ENCODE data around the gene CTPS2.
A peak's percentile ranks its signal among the peaks of the same experiment; 100 is the strongest.
"Not testable (repeated sequence)": the region's sequence is repeated elsewhere in the genome, so short reads cannot be mapped to it uniquely, and the experiment has no call there.

The CTPS2 gene

DNA sequence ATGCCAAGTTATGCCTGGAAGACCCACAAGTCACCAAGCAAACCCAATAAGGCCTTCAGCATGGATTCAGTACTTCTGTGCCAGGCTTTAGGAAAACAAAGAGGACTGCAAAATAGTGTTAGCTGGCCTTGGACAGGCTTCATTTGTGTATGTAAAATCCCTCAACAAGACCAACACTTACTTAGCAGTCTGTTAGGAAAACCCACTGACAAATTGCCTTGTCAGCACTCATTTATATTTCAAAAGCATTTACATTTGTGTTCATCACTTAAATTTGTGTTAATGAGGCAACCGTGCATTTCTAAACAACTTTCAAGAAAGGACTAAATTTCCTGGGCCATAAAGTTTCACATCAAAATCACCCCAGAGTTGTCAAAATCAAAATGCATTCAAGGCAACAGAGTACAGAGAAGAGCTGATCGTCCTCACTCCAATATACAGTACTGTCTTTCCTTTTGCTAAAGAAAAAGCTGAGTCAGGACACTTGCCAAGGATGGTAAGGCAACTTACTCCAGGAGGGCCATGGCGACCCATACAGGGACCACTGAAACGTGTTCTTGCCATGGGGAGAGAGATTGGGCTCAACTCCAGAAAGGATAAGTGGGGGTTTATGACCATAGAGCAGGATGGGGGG is 61.0 kb downstream of the CTPS2 start:
- DNase-seq: no peak

DNA sequence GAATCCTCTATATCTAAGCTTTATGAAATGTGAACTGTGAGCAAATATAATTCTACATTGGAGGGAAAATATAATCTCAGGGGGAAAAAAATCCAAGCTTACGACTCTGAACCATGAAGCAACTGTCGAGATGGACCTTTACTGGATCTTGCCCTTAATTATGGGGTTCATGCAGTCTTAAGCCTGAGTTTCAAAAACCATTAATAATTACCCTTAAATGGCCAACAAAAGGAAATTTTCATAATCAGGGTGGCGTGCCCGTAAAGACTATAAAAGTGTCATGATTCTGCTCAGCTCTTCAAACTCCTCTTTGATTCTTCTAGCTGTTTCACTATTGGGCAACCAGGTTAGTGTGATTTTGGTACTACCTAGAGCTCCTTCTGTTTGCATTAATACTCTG is 62.6 kb downstream of the CTPS2 start, which contains the start of gene S100G:
Gene S100G (plus strand): TSS at position 301 of the 400 bp plus-strand sequence. CDS start 849 bp downstream, outside the sequence.
- no peak for DNase-seq

DNA sequence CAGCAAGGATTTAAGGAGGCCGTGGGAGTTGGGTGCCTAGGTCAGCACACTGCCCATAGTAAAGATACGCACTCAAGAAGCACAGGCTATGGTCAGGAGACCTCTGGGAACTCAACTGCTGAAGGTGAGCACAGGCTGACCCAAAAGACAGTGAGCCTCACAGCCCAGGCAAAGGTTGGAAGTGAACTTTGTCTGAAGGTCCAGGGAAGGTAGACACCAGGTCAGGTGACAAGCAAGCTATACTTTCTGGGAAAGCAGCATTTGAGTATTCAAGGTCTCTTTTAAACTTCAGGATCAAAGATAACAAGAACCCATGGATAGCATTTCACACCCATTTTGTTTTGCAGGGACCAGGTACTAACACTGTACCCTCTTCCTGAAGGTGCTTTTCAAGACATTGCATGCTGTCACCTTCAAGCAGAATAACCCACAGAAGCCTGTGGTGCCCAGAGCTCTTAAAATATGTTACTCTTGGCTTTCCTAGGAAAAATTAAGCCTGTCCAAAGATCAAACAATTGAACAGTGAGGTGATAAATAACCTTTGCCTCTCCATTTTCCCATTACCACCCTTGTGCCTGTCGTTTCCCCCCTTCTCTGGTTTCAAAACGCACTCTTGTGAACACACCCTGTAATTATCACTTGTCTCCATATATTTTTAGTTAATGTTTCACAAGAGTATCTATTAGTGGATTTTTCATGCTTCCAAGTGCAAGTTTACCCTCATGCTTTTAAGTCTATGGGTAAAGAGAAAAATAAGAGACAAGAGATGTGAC is 65.9 kb downstream of the CTPS2 start:
- DNase-seq: peak; percentile 86

DNA sequence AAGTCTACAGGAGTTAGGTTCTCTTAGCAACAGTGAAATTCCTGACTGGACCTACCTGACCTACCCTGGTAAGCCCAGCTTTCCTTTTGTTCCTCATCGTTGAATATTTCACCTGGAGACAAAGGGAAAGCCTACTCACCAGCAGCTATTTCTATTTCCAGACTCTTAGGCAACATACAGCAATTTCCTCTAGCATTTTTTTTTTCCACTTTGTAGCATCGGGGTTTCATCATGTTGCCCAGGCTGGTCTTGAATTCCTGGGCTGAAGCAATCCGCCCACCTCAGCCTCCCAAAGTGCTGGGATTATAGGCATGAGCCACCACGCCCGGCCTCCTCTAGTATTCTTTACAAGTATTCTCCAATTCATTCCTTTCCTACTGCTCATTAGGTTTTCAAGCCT is 69.3 kb downstream of the CTPS2 start:
- no peak for DNase-seq

DNA sequence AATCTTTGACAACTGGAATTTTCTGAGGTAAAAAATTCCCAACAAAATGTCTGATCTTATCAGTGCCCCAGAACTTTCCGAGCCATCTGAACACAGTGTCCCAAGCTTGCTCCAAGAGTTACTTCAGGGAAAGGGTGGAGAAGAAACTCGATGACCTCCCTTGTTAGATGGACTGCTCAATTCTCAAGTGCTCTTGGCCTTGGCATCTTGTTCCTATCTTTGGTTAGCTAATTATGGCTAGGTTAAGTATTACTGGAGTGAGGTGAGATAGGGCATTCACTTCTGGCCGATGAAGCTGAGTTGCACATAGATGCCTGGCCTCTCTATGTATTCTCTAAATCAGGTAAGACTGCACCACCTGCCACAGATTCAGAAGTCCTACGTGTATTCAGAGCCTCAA is 71.6 kb downstream of the CTPS2 start:
- DNase-seq: no peak

DNA sequence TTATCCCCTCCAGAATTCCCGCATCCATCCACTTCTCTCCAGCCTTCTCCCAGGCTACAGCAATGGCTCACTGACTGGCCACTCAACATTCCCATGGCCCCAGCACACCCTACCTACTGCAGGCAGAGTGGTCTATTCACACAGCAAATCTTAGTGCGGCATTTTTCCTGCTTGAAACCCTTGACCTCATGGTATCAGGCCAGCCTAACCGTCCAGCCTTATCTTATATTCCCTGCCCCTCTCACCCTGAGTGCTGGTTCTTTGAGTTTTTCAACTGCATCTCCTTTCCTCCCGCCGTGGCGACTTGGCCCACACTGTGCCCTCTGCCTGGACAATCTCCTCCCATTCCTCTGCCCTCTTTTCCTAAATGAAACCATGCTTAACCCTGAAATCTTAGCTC is 72.5 kb downstream of the CTPS2 start:
- no peak for DNase-seq

DNA sequence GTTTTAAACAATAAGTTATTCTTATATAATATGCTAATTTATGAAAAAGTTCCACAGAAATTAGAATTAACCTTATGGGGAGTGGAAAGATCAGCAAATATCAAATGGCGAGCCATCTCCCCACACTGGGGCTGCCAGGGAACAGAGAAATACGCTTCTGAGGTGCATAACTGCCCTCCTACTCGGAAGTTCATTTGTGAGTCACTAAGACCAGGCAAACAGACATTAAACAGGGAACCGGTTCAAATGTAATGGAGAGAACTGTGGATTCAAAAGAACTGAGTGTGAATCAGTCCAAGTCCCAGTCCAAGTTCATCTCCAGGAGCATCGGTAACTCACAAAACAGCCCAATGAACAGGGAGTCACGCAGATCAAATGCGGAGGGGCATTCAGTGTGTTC is 73.9 kb downstream of the CTPS2 start:
- no peak for DNase-seq

DNA sequence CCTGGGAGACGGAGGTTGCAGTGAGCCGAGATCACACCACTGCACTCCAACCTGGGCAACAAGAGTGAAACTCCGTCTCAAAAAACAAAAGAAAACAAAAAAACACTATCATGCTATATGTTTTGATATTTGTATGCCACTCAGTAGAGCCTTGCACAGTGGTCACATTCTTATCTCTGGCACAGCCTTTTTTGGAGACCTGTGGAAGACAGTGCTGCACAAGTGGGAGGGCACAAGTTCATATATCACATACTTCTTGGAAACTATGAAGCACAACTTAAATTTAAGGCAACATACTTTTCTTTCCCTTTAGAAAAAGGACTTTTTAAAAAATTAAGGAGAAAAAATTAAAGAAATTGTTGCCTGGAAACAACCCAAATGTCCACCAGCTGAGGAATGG is 76.9 kb downstream of the CTPS2 start:
- DNase-seq: no peak

DNA sequence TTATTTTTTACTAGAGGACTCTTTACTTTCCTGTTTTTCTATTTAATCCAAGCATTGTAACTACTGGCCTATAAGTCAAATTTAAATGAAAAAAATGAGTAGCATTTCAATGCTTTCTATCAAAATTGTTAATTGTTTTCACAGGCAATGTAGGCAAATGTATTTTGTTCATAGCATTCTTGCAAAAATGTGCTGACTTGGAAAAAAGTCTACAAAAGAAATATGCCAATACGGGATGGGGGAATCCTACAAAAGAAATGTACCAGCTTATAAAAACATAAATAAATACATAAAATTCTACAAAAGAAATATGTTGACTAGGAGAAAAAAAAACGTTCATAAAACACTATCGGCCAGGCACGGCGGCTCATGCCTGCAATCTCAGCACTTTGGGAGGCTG is 77.4 kb downstream of the CTPS2 start:
- no peak for DNase-seq

DNA sequence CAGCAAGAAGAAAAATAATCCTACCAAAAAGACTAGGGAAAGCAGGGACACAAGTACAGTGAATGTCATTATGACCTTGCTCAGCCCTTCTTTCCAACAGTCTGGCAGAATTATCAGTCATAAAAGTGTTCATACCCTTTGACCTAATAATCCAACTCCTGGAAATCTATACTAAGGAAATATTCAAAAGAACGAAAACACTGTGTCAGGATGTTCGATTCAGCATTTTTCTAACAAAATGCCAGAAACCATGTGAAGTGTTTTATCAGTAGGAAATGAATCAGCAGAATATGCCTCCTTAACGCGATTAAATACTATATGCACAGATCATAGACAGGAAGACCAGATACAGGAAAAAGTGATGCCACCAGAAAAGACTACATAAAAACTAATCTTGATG is 78.7 kb downstream of the CTPS2 start:
- no peak for DNase-seq

DNA sequence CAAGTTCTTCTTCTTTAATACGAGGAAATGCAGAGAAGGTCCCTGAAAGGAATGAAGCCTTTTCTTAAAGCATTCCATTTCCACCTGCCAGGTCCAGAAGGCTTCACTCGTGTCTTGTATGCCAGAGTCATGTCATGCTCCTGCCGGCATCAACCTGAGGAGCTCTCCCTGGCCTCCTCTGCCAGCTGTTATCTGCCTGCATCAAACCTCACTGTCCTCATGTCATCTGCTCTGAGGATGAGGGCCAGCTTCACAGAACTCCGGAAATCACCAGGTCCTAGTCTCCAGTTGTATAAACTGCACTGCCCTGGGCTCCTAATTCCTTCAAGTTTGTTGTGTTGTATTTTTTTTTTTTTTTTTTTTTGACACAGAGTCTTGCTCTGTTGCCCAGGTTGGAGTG is 82.6 kb downstream of the CTPS2 start:
- no peak for DNase-seq

DNA sequence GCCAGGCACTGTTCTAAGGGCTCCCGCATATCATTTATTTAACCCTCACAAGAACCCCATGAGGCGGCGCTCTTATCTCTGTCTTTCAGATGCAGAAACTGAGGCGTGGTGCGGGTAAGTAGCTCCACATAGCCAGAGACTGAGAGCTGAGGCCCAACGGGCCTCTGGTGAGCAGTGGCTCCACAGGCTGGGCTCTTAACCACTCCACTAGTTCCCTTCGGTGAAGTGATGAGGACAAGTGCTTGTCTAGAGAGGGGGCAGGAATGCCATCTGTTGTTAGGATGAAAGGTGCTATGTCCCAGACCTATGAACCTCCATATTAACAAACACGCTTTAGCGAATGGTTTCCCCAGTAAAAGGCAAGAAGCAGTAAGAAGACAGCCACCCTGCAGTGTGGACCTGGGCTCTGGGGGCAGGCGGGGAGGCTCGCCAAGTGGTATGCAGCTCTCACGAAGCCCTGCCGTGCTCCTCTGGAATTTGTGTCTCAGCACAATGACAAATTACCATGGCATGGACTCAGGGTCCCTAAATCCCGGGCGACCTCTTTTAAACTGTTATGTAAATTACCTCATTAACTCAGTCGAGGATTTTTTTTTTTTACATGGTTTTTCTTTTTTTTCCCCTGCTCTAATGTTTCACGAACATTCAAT is 83.4 kb downstream of the CTPS2 start:
- DNase-seq: no peak

DNA sequence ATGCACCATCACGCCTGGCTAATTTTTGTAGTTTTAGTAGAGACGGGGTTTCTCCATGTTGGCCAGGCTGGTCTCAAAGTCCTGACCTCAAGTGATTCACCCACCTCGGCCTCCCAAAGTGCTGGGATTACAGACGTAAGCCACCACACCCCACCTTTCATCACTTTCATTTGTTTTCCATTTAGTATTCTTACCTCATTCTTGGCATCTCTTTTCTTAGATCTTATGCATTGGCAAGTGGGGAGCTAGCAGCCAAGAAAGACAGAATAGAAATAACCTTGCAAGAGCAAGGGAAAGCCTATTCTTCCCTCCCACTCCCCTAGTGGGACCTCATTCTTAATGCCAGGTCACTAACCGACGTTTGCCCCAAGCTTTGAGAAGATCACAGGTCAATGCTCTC is 84.0 kb downstream of the CTPS2 start:
- DNase-seq: not testable (repeated sequence)

DNA sequence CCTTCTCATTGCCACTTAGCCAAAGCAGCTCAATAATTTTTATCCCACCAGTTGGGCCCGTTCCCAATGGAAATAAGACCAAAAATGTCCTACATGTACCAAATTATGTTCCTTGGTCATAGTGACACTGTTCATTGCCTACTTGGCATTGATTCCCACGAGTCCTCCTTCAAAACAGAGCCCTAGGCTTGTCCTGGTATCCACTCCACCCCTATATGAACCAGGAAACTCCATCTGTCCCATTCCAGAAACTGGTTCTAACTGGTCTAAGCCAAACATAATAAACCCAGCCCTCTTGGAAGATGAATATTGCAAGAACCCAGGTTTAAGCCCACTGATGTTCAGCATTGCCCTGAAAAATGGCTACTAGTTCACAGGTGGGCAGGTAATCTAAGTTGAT is 93.4 kb downstream of the CTPS2 start:
- DNase-seq: no peak

DNA sequence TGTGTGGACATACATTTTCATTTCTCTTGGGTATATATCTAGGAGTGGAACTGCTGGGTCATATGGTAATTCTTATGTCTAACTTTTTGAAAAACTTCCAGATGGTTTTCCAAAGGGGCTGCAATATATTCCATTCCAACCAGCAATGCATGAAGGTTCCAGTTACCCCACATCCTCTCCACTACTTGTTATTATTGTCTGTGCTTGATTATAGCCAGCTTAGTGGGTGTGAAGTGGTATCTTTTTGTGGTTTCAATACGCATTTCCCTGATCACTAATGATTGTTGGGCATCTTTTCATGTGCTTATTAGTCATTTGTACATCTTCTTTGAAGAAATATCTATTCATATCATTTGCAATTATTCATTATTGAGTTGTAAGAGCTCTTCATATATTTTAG is 94.0 kb downstream of the CTPS2 start:
- DNase-seq: no peak

DNA sequence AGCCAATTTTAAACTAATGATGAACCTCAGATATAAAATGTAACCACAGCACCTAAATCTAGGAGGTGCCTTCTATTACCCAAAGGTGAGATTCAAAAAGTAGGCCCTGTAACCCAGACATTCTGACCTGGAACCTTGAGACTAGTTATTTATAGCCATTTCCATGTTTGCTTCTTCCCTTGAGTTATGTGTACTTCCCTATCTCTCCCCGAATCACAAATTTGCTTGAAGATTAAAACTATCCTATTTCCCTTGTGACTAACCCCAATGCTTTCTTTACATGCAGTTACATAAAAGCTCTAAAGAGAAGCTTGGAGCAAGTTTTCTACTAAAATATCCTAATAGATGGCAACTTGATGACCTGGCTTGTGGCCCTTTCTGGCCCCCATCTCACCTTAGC is 95.1 kb downstream of the CTPS2 start:
- DNase-seq: no peak

DNA sequence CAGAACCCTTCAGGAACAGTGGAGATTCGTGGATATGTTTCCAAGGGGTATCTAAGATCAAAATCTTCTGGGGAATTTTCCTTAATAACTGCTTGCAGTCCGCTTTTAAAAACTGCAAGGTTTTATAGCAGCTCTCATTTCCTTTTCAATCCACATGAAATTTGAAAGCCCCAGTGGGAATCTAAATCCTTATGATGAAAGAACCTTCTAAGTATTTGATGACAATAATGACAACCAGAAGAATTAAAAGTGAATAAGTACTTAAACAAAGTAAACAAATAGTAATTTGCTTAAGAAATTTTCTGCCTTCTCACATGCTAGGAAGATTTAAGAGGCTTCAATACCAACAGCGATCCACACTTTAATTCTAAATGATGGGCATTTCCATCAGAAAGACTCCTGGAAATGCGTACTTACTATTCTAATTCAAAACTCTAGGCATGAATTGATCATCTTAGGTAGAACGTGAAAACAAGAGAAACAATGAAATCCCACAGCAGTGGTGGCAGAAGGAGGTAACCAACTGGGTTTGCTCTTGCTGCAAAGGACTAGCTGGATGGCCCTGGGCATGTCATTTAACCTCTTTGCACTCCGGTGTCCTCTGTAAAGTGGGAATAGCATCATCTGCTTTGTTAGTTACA is 100.1 kb downstream of the CTPS2 start:
- no peak for DNase-seq

DNA sequence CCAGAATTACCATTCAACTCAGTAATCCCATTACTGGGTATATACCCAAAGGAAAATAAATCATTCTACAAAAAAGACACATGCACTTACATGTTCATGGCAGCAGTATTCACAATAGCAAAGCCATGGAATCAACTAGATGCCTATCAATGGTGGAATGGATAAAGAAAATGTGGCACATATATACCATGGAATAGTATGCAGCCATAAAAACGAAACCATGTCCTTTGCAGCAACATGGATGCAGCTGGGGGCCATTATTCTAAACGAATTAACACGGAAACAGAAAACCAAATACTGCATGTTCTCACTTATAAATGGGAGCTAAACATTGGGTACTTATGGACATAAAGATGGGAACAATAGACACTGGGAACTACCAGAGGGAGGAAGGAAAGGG is 101.8 kb downstream of the CTPS2 start:
- DNase-seq: not testable (repeated sequence)

DNA sequence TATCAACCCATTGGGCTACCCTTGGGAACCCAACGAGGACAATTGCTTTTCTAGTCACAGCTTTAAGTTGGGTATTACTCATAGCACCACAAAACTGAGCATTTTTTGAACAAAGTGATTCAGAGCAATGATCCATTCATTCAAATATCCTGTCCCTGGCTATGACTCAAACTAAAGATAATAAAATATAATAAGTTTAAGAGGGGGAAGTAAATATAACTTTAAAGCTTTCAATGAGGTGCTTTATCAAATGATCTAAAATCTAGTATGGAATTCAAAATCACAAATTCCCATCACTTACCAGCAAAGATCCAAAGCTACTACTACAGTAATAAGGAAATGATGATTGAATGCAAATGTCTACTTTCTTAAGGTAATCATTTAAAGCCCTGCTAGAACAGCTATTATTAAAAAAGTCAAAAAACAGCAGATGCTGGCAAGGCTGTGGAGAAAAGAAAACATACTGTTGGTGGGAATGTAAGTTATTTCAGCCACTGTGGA is 102.3 kb downstream of the CTPS2 start:
- no peak for DNase-seq

DNA sequence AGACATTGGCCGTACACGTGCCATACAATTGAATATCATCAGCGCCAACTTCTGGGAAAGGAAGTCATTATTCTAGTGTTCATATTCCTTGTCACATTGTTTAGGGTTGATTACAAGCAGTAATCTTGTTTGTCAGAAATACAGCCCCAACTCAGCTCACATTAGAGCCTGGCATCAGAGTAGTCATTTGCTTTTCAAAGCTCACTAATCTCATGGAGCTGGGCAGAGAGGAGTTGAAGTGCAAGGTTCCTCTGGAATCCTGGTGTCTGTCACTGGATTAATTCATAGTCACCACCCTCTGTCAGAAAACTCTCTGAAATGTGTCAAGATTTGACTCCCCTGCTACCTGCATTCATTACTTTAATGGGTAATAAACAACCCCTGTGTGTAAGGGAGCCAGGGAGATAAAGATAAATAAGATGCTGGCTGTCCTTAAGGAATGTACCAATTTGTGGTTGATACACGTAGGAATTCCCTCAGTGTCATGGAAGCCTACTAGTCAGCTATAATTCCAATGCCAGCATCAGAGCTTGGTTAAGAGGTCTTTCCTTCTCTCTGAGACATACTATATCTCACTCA is 106.2 kb downstream of the CTPS2 start:
- DNase-seq: no peak

DNA sequence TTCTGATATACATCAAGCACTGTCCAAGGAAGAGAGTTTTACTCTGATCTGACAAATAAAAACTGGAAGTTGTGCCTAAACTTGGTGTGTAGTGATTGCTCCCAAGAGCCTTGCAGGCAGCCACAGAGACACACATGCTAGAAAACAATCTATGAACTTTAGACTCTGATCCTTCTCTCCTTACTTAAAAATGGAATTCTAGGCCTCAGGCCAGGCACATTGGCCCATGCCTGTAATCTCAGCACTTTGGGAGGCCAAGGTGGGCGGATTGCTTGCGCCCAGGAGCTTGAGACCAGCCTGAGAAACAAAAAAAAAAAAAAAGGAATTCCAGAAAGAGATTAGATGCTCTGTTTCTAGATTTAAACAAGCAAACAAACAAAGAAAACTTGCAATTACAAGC is 108.1 kb downstream of the CTPS2 start:
- DNase-seq: no peak

DNA sequence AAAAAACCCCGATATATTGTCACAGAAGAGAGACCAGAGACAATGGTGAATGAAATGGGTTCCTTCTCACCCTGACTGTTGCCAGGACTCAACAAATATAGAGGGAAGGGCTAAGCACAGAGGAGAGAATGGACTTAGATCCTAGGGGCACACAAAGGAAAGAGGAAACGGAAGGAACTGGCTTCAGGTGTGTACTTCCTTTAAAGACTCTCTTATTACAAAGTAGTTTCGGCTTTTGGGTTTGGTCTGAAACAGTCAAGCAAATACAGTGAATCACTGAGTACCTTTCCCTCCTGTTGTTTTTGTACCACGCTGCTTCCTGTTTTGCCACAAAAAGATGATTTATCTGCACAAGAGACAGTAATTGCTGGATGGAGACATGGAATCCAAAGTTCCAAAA is 108.6 kb downstream of the CTPS2 start:
- no peak for DNase-seq

DNA sequence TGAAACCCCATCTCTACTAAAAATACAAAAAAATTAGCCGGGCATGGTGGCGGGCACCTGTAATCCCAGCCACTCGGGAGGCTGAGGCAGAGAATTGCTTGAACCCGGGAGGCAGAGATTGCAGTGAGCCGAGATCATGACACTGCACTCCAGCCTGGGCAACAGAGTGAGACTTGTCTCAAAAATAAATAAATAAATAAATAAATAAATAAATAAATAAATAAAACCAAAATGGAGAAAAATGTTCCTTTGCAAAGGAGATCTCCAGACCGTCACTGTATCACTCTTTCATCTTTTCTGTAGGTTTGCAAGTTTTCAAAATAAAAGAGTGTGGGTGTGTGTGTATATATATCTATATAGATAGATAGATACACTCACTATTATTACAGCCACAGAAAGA is 109.2 kb downstream of the CTPS2 start:
- not testable (repeated sequence) for DNase-seq

Data from NCI-H2227 treated with DMSO at 0.1 percent for 48 hours (cell line).